ENCODE measurements around the gene GPR55. TPM values are rescaled to one million over a fixed set of nuclear protein-coding genes. Genes with fewer than 3 reads are reported as not detected.
A peak's percentile ranks its signal among the peaks of the same experiment; 100 is the strongest.

Gene GPR55
- total RNA-seq, 2 donors from 2014 or later, result 2.6 to 7.5 TPM

DNA sequence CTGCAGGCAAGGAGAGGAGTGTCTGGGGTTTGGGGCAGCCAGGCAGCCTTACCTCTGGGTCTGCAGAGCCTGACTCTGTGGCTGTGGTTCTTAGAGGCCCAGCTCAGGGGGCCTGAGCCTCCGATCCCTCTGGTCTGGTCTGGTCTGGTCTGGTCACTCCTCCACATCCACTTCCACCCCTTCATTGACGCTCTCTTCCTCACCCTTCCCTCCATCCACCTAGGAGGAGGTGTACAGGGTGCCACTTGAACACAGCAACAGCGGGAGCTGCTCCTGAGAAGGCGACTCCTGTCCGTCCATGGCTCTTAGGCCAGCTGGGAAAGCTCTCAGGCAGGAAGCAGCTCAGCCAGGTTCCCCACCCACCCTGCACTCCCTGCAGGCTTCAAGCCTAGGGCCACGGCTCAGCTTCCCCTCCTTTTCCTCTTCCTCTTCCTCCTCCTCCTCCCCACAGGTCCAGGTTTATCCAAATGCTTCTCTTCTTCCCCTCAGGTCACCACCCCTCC, 16.9 kb downstream of the GPR55 start:
- no peak overlapping the region for H3K4me3 Mint-ChIP-seq
- H3K27me3 Mint-ChIP-seq (ENCODE audit: insufficient read depth), result no peaks in the 10 kb centered on the region
- 87% methylated on average over 3 to 6 of the region's 6 CpGs for WGBS, 2 experiments (ENCODE audit: insufficient coverage in 1 of 2, insufficient read length in 1 of 2)
- TF ChIP-seq, protein P1, sequence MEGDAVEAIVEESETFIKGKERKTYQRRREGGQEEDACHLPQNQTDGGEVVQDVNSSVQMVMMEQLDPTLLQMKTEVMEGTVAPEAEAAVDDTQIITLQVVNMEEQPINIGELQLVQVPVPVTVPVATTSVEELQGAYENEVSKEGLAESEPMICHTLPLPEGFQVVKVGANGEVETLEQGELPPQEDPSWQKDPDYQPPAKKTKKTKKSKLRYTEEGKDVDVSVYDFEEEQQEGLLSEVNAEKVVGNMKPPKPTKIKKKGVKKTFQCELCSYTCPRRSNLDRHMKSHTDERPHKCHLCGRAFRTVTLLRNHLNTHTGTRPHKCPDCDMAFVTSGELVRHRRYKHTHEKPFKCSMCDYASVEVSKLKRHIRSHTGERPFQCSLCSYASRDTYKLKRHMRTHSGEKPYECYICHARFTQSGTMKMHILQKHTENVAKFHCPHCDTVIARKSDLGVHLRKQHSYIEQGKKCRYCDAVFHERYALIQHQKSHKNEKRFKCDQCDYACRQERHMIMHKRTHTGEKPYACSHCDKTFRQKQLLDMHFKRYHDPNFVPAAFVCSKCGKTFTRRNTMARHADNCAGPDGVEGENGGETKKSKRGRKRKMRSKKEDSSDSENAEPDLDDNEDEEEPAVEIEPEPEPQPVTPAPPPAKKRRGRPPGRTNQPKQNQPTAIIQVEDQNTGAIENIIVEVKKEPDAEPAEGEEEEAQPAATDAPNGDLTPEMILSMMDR (conservative IDR thresholded peaks at IDR 0.05), result no peak
- Histone ChIP-seq H3K27ac (ENCODE audit: low read depth, low read length) (no peak overlapping the region), H3K4me1 (ENCODE audit: control insufficient read depth, insufficient read depth, low read length) (peaks cover 4% of the 10 kb centered on the region), H3K9ac (ENCODE audit: extremely low read depth, low read length, poor library complexity, severe bottlenecking) (no peak overlapping the region), H3K9me3 (ENCODE audit: control insufficient read depth, low read length) (no peaks in the 10 kb centered on the region), H3K27me3 (ENCODE audit: control insufficient read depth, insufficient read depth, low read length, poor library complexity, severe bottlenecking) (no peaks in the 10 kb centered on the region), H3K36me3 (ENCODE audit: control insufficient read depth, insufficient read depth, low read length) (no peaks in the 10 kb centered on the region), H3K4me3 (ENCODE audit: low read length) (no peak overlapping the region)
- peaks cover 10% of the 10 kb centered on the region for H3K4me1 Mint-ChIP-seq
- peak; percentile 39 for DNase-seq
- no peak overlapping the region for H3K27ac Mint-ChIP-seq
- H3K36me3 Mint-ChIP-seq (ENCODE audit: low read depth), result no peaks in the 10 kb centered on the region
- no peaks in the 10 kb centered on the region for H3K9me3 Mint-ChIP-seq

DNA sequence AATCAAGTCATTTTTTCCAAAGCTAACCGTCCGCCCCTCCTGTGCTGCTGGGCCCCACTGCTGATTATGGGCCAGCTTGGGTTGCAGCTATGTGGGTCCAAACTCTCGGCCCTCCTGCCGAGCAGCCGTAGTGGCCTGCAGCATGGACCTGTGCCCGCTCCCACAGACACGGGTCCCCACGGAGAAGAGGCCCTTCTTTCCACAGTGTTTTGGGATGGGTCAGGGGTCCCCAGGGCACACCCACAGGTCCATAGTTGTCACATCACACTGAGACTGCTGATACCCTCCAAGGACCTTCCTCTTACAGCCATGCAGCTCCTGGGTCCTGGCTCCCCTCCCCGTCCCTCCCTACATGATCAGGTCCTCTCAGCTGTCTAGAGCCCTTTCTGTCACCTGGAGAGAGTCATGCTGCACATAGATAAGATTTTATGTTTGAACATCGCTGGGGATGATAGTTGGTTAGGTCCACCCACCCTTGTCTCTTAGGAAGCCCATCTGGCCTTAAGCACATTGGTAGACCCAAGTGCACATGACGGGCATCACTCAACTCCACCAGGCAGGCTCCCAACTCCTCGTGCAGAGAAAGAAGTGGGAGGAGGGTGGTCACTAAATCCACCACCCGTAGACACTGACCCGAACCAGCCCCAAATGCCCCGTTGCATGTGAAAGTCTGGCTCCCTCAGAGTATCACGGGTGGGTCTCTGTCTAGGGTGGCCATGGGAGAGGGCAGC, 17.5 kb downstream of the GPR55 start:
- Mint-ChIP-seq H3K4me1 (peaks cover 10% of the 10 kb centered on the region), H3K27me3 (ENCODE audit: insufficient read depth) (no peaks in the 10 kb centered on the region), H3K27ac (no peak overlapping the region), H3K9me3 (no peaks in the 10 kb centered on the region), H3K4me3 (no peak overlapping the region), H3K36me3 (ENCODE audit: low read depth) (no peaks in the 10 kb centered on the region)
- Histone ChIP-seq H3K4me1 (ENCODE audit: control insufficient read depth, insufficient read depth, low read length) (peaks cover 4% of the 10 kb centered on the region), H3K9ac (ENCODE audit: extremely low read depth, low read length, poor library complexity, severe bottlenecking) (no peak overlapping the region), H3K36me3 (ENCODE audit: control insufficient read depth, insufficient read depth, low read length) (no peaks in the 10 kb centered on the region), H3K9me3 (ENCODE audit: control insufficient read depth, low read length) (no peaks in the 10 kb centered on the region), H3K27ac (ENCODE audit: low read depth, low read length) (no peak overlapping the region), H3K4me3 (ENCODE audit: low read length) (no peak overlapping the region), H3K27me3 (ENCODE audit: control insufficient read depth, insufficient read depth, low read length, poor library complexity, severe bottlenecking) (no peaks in the 10 kb centered on the region)
- peak; percentile 31 for DNase-seq
- TF ChIP-seq, protein P1 (conservative IDR thresholded peaks at IDR 0.05), result no peak
- WGBS, 2 experiments (ENCODE audit: insufficient coverage in 1 of 2, insufficient read length in 1 of 2), result 93 to 98% methylated on average over 13 to 16 of the region's 16 CpGs

DNA sequence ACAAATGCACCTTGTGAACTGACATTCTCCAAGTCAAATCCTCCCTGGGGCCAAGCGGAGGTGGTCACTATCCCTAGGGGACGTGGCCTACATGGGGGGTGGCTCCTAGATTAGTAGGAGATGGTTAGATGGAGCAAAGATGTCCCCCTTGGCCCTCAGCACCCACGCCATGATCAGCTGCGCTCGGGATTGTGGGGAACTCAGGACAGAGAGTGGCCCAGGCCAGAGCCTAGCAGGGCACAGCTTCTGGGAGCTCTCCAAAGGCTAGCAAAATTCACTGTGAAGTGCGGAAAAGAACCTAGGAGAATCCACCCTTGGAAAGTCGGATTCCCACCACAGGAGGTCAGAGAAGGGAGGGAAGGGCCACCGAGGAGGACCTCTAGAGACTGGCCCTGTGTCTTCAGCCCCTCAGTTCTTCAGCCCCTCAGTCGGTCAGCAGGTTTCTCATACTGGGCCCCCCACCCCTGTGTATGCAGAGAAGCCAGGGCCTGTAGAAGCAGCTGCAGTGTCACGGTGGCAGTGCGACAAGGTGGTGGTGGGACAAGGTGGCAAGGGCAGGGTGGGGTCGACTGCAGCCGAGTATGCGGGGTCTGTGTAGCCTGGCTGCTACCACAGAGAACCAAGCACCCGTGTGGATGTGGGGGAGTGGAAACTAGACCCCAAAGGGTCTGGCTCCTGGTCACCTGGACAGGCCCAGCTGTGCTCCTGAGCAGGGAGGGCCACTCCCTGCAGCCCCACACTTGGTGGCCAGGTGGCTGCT, 18.4 kb downstream of the GPR55 start:
- Mint-ChIP-seq H3K27ac (no peak overlapping the region), H3K9me3 (no peaks in the 10 kb centered on the region), H3K4me3 (no peak overlapping the region), H3K27me3 (ENCODE audit: insufficient read depth) (no peaks in the 10 kb centered on the region), H3K4me1 (peaks cover 10% of the 10 kb centered on the region), H3K36me3 (ENCODE audit: low read depth) (no peaks in the 10 kb centered on the region)
- H3K27ac ChIP-seq (ENCODE audit: low read depth, low read length), result no peak overlapping the region
- H3K9me3 ChIP-seq (ENCODE audit: control insufficient read depth, low read length), result no peaks in the 10 kb centered on the region
- no peak overlapping the region for H3K4me3 ChIP-seq (ENCODE audit: low read length)
- H3K4me1 ChIP-seq (ENCODE audit: control insufficient read depth, insufficient read depth, low read length), result peaks cover 4% of the 10 kb centered on the region
- no peaks in the 10 kb centered on the region for H3K27me3 ChIP-seq (ENCODE audit: control insufficient read depth, insufficient read depth, low read length, poor library complexity, severe bottlenecking)
- no peaks in the 10 kb centered on the region for H3K36me3 ChIP-seq (ENCODE audit: control insufficient read depth, insufficient read depth, low read length)
- H3K9ac ChIP-seq (ENCODE audit: extremely low read depth, low read length, poor library complexity, severe bottlenecking), result no peak overlapping the region
- peak; percentile 35 for DNase-seq
- 86% methylated on average over 13 to 15 of the region's 15 CpGs for WGBS, 2 experiments (ENCODE audit: insufficient coverage in 1 of 2, insufficient read length in 1 of 2)
- TF ChIP-seq, protein P1 (conservative IDR thresholded peaks at IDR 0.05), result no peak

All from endodermal cell (in vitro differentiated cells).